ENCODE results near the gene PGC.

PGC gene

DNA sequence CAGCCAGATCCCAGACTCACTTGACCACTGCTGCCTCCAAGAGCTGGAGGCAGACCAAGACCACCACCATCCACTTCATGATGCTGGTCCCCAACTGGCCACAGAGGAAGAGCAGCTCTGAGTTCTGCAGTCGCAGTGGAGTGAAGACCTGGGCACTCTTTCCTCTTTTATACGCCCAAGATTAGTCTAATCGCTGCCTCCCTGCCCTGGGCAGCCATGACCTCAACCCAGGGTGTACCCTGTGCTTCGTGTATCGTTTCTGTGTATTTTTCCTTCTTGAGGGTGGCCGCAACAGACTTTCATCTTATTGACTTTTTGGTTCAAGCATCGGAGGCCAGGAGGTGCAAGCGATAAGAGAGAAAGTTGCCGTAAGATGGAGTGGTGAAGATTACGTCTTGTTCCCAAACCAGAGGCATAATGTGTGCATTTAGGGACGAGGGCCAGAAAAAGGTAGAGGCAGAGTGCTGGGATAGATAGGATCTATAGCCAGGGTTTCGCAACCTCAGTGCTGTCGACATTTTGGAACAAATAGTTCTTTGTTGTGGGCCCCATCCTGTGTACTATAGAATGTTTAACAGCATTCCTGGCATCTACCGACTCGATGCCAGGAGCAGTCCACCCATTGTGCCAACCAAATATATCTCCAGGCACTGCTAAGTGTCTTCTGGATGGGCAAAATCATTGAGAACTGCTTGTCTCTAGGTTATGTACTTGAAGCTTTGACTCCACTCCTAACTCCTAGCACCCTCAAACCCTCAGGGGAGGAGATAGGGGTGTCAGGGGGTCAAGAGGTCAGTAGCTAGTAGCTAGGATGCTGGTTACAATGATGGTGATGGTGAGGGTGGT lies at the start of gene PGC:
PGC (minus strand) TSS at position 142 of the 846 bp plus-strand sequence; CDS start at position 79, 63 bp downstream.
- H3K27ac ChIP-seq (ENCODE audit: low read depth in 2 of 2, low read length in 2 of 2) = no peak within 1 kb of the TSS
- H3K4me1 ChIP-seq (ENCODE audit: control insufficient read depth in 2 of 2, insufficient read depth in 2 of 2, low read length in 2 of 2) = peaks cover 0 to under 1% of the 10 kb centered on the region in 2 donors
- no peaks in the 10 kb centered on the region for H3K36me3 ChIP-seq (ENCODE audit: control insufficient read depth in 2 of 2, insufficient read depth in 2 of 2, low read length in 2 of 2)
- no peaks in the 10 kb centered on the region for H3K27me3 ChIP-seq (ENCODE audit: control insufficient read depth in 2 of 2, insufficient read depth in 2 of 2, low read length in 2 of 2)
- no peak within 1 kb of the TSS for H3K4me3 ChIP-seq (ENCODE audit: low read length in 2 of 2)
- H3K9ac ChIP-seq (ENCODE audit: low read depth in 1 of 2, low read length in 2 of 2) = no peak within 1 kb of the TSS
- H3K9me3 ChIP-seq (ENCODE audit: control insufficient read depth in 2 of 2, low read length in 2 of 2) = no peaks in the 10 kb centered on the region

DNA sequence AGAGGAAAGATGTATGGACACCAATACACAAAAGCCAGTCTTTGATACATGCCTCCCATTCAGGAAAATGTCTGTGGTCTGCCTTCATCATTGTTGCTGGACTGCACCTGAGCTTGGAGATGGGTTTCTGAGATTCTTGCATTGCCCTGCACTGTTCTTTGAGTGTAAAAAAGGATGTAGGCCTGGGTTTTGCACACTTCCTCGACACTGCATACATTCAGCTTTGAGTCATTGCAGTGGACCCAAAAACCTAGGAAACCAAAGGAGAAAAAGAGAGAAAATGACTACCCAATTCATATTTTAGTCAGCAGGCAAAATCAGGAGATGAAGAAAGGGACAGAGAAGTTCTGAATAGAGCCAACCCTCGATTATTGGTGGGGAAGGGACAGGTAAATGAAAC lies 49.3 kb upstream of the PGC start:
- Histone ChIP-seq H3K4me3 (ENCODE audit: low read length in 2 of 2) (no peak overlapping the region), H3K27ac (ENCODE audit: low read depth in 2 of 2, low read length in 2 of 2) (no peak overlapping the region), H3K27me3 (ENCODE audit: control insufficient read depth in 2 of 2, insufficient read depth in 2 of 2, low read length in 2 of 2) (no peaks in the 10 kb centered on the region), H3K4me1 (ENCODE audit: control insufficient read depth in 2 of 2, insufficient read depth in 2 of 2, low read length in 2 of 2) (no peaks in the 10 kb centered on the region), H3K9ac (ENCODE audit: low read depth in 1 of 2, low read length in 2 of 2) (no peak overlapping the region), H3K9me3 (ENCODE audit: control insufficient read depth in 2 of 2, low read length in 2 of 2) (no peaks in the 10 kb centered on the region), H3K36me3 (ENCODE audit: control insufficient read depth in 2 of 2, insufficient read depth in 2 of 2, low read length in 2 of 2) (peaks cover 9 to 21% of the 10 kb centered on the region in 2 donors)

DNA sequence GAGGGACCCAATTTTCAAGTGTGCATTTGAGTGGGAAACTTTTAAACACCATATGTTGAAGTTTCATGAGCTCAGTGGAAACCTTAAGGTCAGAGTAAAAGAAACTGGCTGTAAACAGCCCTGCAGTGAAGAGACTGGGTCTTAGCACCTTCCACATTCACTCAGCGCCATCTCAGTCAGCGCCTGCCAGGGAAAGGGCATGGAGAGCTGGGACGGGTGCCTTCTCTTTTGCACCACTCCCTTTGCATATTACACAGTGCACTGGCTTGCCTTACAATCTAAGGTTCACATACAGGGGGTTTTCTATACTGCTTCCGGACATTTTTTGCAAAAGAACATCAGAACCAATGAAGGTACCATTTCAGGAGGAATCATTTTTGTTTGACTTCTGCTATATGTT lies 44.8 kb upstream of the PGC start:
- Histone ChIP-seq H3K27ac (ENCODE audit: low read depth in 2 of 2, low read length in 2 of 2) (no peak overlapping the region), H3K4me1 (ENCODE audit: control insufficient read depth in 2 of 2, insufficient read depth in 2 of 2, low read length in 2 of 2) (peaks cover 0 to 3% of the 10 kb centered on the region in 2 donors), H3K9ac (ENCODE audit: low read depth in 1 of 2, low read length in 2 of 2) (no peak overlapping the region), H3K27me3 (ENCODE audit: control insufficient read depth in 2 of 2, insufficient read depth in 2 of 2, low read length in 2 of 2) (no peaks in the 10 kb centered on the region), H3K4me3 (ENCODE audit: low read length in 2 of 2) (no peak overlapping the region), H3K36me3 (ENCODE audit: control insufficient read depth in 2 of 2, insufficient read depth in 2 of 2, low read length in 2 of 2) (peaks cover 26 to 28% of the 10 kb centered on the region in 2 donors), H3K9me3 (ENCODE audit: control insufficient read depth in 2 of 2, low read length in 2 of 2) (no peaks in the 10 kb centered on the region)

DNA sequence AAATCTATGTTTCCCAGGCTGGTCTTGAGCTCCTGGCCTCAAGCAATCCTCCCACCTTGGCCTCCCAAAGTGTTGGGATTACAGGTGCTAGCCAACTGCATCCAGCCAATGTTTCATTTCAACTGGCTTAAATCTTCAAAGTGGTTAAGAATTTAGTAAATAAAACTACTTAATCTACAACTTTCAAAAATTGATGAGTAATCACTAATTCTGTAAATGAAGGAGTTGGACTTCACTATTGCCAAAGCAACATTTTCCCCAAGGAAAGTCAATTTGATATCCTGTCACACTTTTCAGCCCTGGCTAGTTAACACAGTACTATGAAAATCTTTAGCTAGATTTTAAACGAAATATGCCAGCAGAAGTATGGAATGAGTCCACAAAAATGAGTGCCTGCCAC lies 44.1 kb upstream of the PGC start:
- peaks cover 0 to 3% of the 10 kb centered on the region in 2 donors for H3K4me1 ChIP-seq (ENCODE audit: control insufficient read depth in 2 of 2, insufficient read depth in 2 of 2, low read length in 2 of 2)
- no peak overlapping the region for H3K4me3 ChIP-seq (ENCODE audit: low read length in 2 of 2)
- no peak overlapping the region for H3K9ac ChIP-seq (ENCODE audit: low read depth in 1 of 2, low read length in 2 of 2)
- H3K36me3 ChIP-seq (ENCODE audit: control insufficient read depth in 2 of 2, insufficient read depth in 2 of 2, low read length in 2 of 2) = peaks cover 26 to 28% of the 10 kb centered on the region in 2 donors
- H3K27ac ChIP-seq (ENCODE audit: low read depth in 2 of 2, low read length in 2 of 2) = no peak overlapping the region
- H3K27me3 ChIP-seq (ENCODE audit: control insufficient read depth in 2 of 2, insufficient read depth in 2 of 2, low read length in 2 of 2) = no peaks in the 10 kb centered on the region
- H3K9me3 ChIP-seq (ENCODE audit: control insufficient read depth in 2 of 2, low read length in 2 of 2) = no peaks in the 10 kb centered on the region

DNA sequence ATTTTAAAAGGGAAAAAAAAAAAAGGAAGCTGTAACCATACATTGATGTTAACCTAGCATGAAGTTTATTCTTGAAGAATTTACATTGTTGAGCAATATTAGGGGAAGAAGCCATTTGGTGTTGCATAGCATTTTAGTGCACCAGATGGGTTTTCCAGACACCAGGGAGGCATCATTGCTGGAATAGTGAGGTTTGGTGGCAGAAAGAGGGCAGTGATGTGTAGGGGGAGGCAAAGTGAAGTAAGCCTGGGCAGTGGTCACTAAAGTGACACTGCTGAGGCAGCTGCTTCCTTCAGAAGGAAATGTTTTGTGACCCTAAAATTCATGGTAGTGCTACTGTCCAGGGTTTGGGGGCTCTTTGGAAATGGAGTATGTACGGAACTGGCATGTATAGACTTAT lies 42.8 kb upstream of the PGC start:
- Histone ChIP-seq H3K27ac (ENCODE audit: low read depth in 2 of 2, low read length in 2 of 2) (no peak overlapping the region), H3K4me3 (ENCODE audit: low read length in 2 of 2) (no peak overlapping the region), H3K27me3 (ENCODE audit: control insufficient read depth in 2 of 2, insufficient read depth in 2 of 2, low read length in 2 of 2) (no peaks in the 10 kb centered on the region), H3K9me3 (ENCODE audit: control insufficient read depth in 2 of 2, low read length in 2 of 2) (no peaks in the 10 kb centered on the region), H3K4me1 (ENCODE audit: control insufficient read depth in 2 of 2, insufficient read depth in 2 of 2, low read length in 2 of 2) (peaks cover 5 to 11% of the 10 kb centered on the region in 2 donors), H3K9ac (ENCODE audit: low read depth in 1 of 2, low read length in 2 of 2) (no peak overlapping the region), H3K36me3 (ENCODE audit: control insufficient read depth in 2 of 2, insufficient read depth in 2 of 2, low read length in 2 of 2) (peaks cover 26% of the 10 kb centered on the region in 2 donors)

DNA sequence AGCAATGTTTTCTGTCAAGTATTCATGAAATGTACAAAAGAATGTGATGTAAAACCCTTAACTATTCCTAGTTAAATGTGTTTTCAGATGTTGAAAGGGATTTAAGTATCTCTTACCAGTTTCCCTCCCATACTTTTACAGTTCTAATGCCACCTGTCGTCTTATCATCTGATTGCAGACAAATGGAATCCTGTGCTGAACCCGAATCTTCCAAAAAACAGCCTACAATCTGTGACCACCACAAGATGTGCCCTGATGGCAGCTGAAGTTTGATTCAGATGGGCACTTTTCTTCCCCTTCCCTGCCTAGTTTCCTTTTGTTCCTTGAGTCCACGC lies 42.2 kb upstream of the PGC start:
- H3K4me3 ChIP-seq (ENCODE audit: low read length in 2 of 2) = no peak overlapping the region
- H3K4me1 ChIP-seq (ENCODE audit: control insufficient read depth in 2 of 2, insufficient read depth in 2 of 2, low read length in 2 of 2) = peaks cover 5 to 11% of the 10 kb centered on the region in 2 donors
- peaks cover 24 to 28% of the 10 kb centered on the region in 2 donors for H3K36me3 ChIP-seq (ENCODE audit: control insufficient read depth in 2 of 2, insufficient read depth in 2 of 2, low read length in 2 of 2)
- H3K27me3 ChIP-seq (ENCODE audit: control insufficient read depth in 2 of 2, insufficient read depth in 2 of 2, low read length in 2 of 2) = no peaks in the 10 kb centered on the region
- H3K9ac ChIP-seq (ENCODE audit: low read depth in 1 of 2, low read length in 2 of 2) = no peak overlapping the region
- H3K27ac ChIP-seq (ENCODE audit: low read depth in 2 of 2, low read length in 2 of 2) = no peak overlapping the region
- H3K9me3 ChIP-seq (ENCODE audit: control insufficient read depth in 2 of 2, low read length in 2 of 2) = no peaks in the 10 kb centered on the region

DNA sequence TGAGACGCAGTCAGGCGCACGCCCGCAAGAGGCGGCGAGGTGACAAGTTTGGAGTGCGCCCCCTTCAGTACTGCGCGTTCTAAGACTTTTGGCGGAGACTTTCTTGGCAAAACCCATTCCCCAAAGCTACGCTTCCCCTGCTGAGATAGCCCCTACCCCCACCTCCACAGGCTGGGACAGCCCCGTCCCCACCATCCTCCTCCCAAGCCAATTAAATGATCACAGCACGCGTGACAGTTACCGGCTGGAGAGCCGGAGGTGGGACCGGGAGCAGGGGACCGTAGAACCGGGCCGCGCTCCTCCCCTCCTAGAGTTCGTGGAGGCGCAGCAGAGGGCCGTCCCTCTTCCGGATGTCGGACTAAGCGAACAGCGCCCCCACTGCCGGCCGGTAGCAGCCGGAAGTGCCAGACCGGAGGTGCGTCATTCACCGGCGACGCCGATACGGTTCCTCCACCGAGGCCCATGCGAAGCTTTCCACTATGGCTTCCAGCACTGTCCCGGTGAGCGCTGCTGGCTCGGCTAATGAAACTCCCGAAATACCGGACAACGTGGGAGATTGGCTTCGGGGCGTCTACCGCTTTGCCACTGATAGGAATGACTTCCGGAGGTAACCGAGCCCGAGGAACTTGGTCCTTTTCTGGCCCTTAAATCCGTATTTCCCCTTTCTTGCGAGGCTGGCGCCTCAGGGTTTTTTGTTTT lies 40.2 kb upstream of the PGC start, which contains the start of gene TOMM6:
TOMM6 (plus strand) TSS at position 476 of the 699 bp plus-strand sequence; CDS start at position 480, 4 bp downstream.
- H3K9ac ChIP-seq (ENCODE audit: low read depth in 1 of 2, low read length in 2 of 2) = peak within 1 kb of the TSS; percentile 72 to 95
- peaks cover 5 to 11% of the 10 kb centered on the region in 2 donors for H3K4me1 ChIP-seq (ENCODE audit: control insufficient read depth in 2 of 2, insufficient read depth in 2 of 2, low read length in 2 of 2)
- peak within 1 kb of the TSS; percentile 96 to 98 for H3K27ac ChIP-seq (ENCODE audit: low read depth in 2 of 2, low read length in 2 of 2)
- H3K27me3 ChIP-seq (ENCODE audit: control insufficient read depth in 2 of 2, insufficient read depth in 2 of 2, low read length in 2 of 2) = no peaks in the 10 kb centered on the region
- H3K9me3 ChIP-seq (ENCODE audit: control insufficient read depth in 2 of 2, low read length in 2 of 2) = no peaks in the 10 kb centered on the region
- peak within 1 kb of the TSS; percentile 82 to 97 for H3K4me3 ChIP-seq (ENCODE audit: low read length in 2 of 2)
- H3K36me3 ChIP-seq (ENCODE audit: control insufficient read depth in 2 of 2, insufficient read depth in 2 of 2, low read length in 2 of 2) = peaks cover 25 to 29% of the 10 kb centered on the region in 2 donors

DNA sequence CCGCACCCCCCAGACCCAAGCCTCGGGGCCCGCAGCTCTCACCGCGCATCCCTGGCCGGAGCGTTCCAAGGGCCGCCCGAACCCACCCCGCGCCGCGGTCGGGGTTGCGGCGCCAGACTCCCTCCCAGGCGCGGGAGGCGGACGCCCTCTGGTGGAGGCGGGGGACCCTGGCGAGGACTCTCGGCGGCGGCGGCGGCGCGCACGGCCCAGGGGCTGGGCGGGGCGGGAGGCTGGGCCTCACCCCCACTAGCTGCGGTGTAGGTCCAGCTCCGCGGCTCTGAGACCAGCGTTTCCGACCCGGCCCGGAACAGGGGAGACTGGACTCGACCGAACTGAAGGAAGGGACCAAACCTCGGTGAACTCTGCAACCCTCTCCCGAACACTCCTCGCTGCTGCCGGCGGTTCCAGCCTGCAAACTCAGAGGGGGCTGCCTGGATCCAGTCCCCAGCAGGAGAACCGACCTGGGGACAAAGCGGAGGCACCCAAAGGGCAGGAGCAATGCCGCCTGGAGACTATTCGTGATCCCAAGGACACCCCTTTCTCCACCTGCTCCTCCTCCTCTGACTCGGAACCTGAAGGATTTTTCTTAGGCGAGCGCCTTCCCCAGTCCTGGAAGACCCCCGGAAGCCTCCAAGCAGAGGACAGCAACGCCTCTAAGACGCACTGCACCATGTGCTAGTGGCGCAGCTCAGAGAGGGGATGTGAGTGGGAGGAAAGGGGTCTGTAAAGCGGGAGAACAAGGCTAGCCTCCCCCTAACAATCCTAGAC lies 39.4 kb upstream of the PGC start:
- Histone ChIP-seq H3K27me3 (ENCODE audit: control insufficient read depth in 2 of 2, insufficient read depth in 2 of 2, low read length in 2 of 2) (no peaks in the 10 kb centered on the region), H3K27ac (ENCODE audit: low read depth in 2 of 2, low read length in 2 of 2) (peak overlapping the region; percentile 96 to 98), H3K4me3 (ENCODE audit: low read length in 2 of 2) (peak overlapping the region; percentile 82 to 97), H3K36me3 (ENCODE audit: control insufficient read depth in 2 of 2, insufficient read depth in 2 of 2, low read length in 2 of 2) (peaks cover 20 to 22% of the 10 kb centered on the region in 2 donors), H3K9me3 (ENCODE audit: control insufficient read depth in 2 of 2, low read length in 2 of 2) (no peaks in the 10 kb centered on the region), H3K9ac (ENCODE audit: low read depth in 1 of 2, low read length in 2 of 2) (peak overlapping the region; percentile 72 to 95), H3K4me1 (ENCODE audit: control insufficient read depth in 2 of 2, insufficient read depth in 2 of 2, low read length in 2 of 2) (peaks cover 6 to 13% of the 10 kb centered on the region in 2 donors)

DNA sequence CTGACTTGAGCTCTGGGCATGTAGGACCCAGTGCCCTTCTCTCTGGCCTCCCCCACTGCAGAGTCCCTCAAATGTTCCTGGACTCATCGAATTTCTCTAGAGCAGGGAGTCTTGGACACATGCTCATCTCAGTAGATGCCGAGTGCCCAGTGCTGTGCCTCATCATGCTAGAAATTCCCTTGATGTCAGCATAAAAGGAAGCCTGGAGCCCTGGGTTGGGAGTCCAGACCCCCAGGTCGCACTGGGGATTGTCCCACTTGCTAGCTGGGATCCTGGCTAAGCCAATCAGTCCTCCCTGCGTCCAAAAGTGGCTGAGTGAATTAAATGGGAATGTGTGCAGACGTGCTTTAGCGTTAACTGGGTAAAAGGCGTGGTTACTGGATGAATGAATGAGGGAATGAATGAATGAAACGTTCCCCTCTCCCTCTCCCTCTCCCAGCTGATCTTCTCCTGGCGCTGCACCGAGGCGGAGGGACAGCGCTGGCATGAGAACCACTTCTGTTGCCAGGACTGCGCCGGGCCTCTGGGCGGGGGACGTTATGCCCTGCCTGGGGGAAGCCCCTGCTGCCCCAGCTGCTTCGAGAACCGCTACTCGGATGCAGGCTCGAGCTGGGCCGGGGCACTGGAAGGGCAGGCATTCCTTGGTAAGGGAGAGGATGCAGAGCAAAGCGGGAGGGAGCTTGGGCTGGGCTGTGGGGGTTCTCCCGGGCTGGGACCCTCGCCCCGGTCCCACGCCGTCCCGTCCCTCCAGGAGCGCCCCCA lies 38.7 kb upstream of the PGC start:
- peak overlapping the region; percentile 19 to 72 for H3K9ac ChIP-seq (ENCODE audit: low read depth in 1 of 2, low read length in 2 of 2)
- H3K36me3 ChIP-seq (ENCODE audit: control insufficient read depth in 2 of 2, insufficient read depth in 2 of 2, low read length in 2 of 2) = peaks cover 15 to 22% of the 10 kb centered on the region in 2 donors
- peak overlapping the region in 1 of 2 donors; percentile 98 for H3K27ac ChIP-seq (ENCODE audit: low read depth in 2 of 2, low read length in 2 of 2)
- H3K4me3 ChIP-seq (ENCODE audit: low read length in 2 of 2) = peak overlapping the region; percentile 46 to 82
- H3K27me3 ChIP-seq (ENCODE audit: control insufficient read depth in 2 of 2, insufficient read depth in 2 of 2, low read length in 2 of 2) = no peaks in the 10 kb centered on the region
- peaks cover 12 to 21% of the 10 kb centered on the region in 2 donors for H3K4me1 ChIP-seq (ENCODE audit: control insufficient read depth in 2 of 2, insufficient read depth in 2 of 2, low read length in 2 of 2)
- H3K9me3 ChIP-seq (ENCODE audit: control insufficient read depth in 2 of 2, low read length in 2 of 2) = no peaks in the 10 kb centered on the region
